Measurements from ENCODE around the gene STK38L. TPM values are rescaled to one million over a fixed set of nuclear protein-coding genes. Genes with fewer than 3 reads are reported as not detected.

Gene STK38L
- total RNA-seq, 4 donors from 2014 or later = 70.0 to 111 (median 79.2) TPM

- TF ChIP-seq POLR2AphosphoS5 (IDR thresholded peaks at IDR 0.05) (no peak), EP300 (IDR thresholded peaks at IDR 0.05) (no peak), POLR2A (IDR thresholded peaks at IDR 0.05) (no peak), CTCF (IDR thresholded peaks at IDR 0.05) (no peak)
- H3K36me3 ChIP-seq = peaks cover 5 to 64% of the 10 kb centered on the region in 2 donors
- H3K9me3 ChIP-seq = no peaks in the 10 kb centered on the region
- no peak overlapping the region for H3K4me3 ChIP-seq
- H3K4me1 ChIP-seq = peaks cover 0 to 6% (median 0%) of the 10 kb centered on the region in 3 donors
- H3K27me3 ChIP-seq = no peaks in the 10 kb centered on the region
- ATAC-seq = no peak
- H3K27ac ChIP-seq = no peak overlapping the region
These were observed 80.4 kb downstream of the STK38L start for GRCh38 chr12:27324530-27324929.

DNA sequence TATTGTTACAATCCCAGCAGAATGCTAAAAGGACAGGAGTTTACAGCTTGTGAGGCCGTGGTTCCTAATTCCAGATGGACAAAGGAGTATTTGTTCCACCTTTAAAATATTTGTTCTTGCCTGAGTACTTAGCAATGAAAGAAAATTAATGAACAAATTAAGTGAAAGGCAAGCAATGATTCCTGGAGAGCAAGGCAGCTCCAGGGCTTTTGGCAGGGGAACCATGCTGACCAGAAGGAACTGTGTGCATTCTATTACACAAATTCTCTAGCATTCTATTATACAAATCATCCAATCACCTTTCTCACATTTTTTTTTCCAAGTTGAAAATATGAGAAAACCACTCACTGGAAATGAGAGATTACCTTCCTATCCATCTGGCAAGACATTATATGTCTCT lies 86.8 kb downstream of the STK38L start:
- WGBS, 2 donors (ENCODE audit: low coverage in 1 of 2) = 11 to 36% methylated on average over 1 of the region's 1 CpG
- peak overlapping the region in 1 of 4 donors; percentile 43 for H3K27ac ChIP-seq

DNA sequence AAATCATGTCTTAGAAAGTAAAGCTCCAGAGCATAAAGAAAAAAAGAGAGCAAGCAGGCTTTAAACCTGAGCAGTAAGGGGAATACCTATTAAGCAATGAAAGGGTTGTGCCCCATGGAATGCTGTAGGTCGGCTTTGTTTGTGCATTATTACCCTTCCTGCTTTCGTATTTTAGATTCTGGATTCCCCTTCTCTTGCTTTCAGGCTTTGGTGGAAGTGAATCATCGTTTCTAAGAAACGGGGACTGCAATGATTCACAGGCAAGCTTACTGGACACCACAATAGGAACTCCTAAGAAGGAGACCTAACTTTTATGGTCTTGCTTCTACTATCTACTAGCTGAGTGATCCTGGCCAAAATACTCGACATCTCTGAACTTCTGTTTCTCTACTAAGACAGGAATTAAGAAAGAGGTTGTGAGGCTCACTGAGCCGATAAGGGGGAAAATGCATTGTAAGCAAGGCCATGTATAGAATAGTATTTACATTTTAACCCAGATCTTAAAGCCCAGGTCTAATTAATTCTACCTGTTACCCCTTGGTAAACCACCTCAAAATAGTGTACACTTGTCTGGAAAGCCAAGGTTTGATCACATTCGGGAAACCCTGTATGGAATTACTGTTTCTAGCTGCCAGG lies 87.3 kb downstream of the STK38L start:
- Histone ChIP-seq H3K27ac (peak overlapping the region in 2 of 4 donors; percentile 10 to 43), H3K4me3 (no peak overlapping the region), H3K4me1 (peaks cover 4 to 28% (median 4%) of the 10 kb centered on the region in 3 donors), H3K27me3 (no peaks in the 10 kb centered on the region), H3K36me3 (peaks cover 0 to 15% of the 10 kb centered on the region in 2 donors), H3K9me3 (no peaks in the 10 kb centered on the region)
- 16 to 33% methylated on average over 7 of the region's 7 CpGs for WGBS, 2 donors (ENCODE audit: low coverage in 1 of 2)
- no peak for TF ChIP-seq POLR2A (IDR thresholded peaks at IDR 0.05)
- no peak for TF ChIP-seq EP300 (IDR thresholded peaks at IDR 0.05)
- peak; percentile 76 for TF ChIP-seq POLR2AphosphoS5 (IDR thresholded peaks at IDR 0.05)
- no peak for TF ChIP-seq CTCF (IDR thresholded peaks at IDR 0.05)
- ATAC-seq = peak; percentile 59

More for the DNA sequence above, 86.8 kb downstream of the STK38L start:
- peaks cover 0 to 20% of the 10 kb centered on the region in 2 donors for H3K36me3 ChIP-seq
- TF ChIP-seq CTCF (IDR thresholded peaks at IDR 0.05) = no peak
- TF ChIP-seq POLR2A (IDR thresholded peaks at IDR 0.05) = no peak
- no peak for TF ChIP-seq EP300 (IDR thresholded peaks at IDR 0.05)
- no peak for TF ChIP-seq POLR2AphosphoS5 (IDR thresholded peaks at IDR 0.05)
- no peaks in the 10 kb centered on the region for H3K9me3 ChIP-seq
- no peaks in the 10 kb centered on the region for H3K27me3 ChIP-seq
- no peak overlapping the region for H3K4me3 ChIP-seq
- H3K4me1 ChIP-seq = peaks cover 4 to 28% (median 4%) of the 10 kb centered on the region in 3 donors
- no peak for ATAC-seq

GRCh38 chr12:27331927-27332324 lies 87.8 kb downstream of the STK38L start:
- Histone ChIP-seq H3K4me3 (no peak overlapping the region), H3K27ac (peak overlapping the region in 2 of 4 donors; percentile 10 to 27), H3K27me3 (no peaks in the 10 kb centered on the region), H3K36me3 (peaks cover 0 to 10% of the 10 kb centered on the region in 2 donors), H3K4me1 (peaks cover 4 to 28% (median 4%) of the 10 kb centered on the region in 3 donors), H3K9me3 (no peaks in the 10 kb centered on the region)
- ATAC-seq = no peak
- WGBS, 2 donors (ENCODE audit: low coverage in 1 of 2) = 6 to 21% methylated on average over 2 to 3 of the region's 3 CpGs
- TF ChIP-seq EP300 (IDR thresholded peaks at IDR 0.05) (no peak), POLR2AphosphoS5 (IDR thresholded peaks at IDR 0.05) (no peak), CTCF (IDR thresholded peaks at IDR 0.05) (no peak), POLR2A (IDR thresholded peaks at IDR 0.05) (no peak)

DNA sequence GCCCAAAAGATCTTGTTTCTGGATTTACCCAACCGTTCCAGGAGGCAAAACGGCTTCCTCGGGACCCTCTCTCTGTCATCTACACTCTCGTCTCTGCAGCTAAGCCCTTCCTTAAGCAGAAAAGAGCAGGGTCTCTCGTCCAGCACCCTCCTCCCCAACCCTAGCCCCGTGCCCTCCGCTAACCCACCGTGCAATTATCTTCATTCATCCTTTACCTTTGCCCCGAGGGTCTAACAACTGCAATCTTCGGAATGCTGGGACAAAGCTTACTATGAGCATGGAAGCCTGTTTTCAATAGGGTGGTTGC lies 88.3 kb downstream of the STK38L start:
- peak overlapping the region in 3 of 4 donors; percentile 15 to 75 (median 54) for H3K27ac ChIP-seq
- no peak for ATAC-seq
- peaks cover 4 to 28% (median 4%) of the 10 kb centered on the region in 3 donors for H3K4me1 ChIP-seq
- H3K9me3 ChIP-seq = no peaks in the 10 kb centered on the region
- no peaks in the 10 kb centered on the region for H3K27me3 ChIP-seq
- peaks cover 0 to 5% of the 10 kb centered on the region in 2 donors for H3K36me3 ChIP-seq
- H3K4me3 ChIP-seq = peak overlapping the region; percentile 46 to 89
- WGBS, 2 donors (ENCODE audit: low coverage in 1 of 2) = 13 to 16% methylated on average over 6 to 8 of the region's 10 CpGs
- TF ChIP-seq CTCF (IDR thresholded peaks at IDR 0.05) = no peak
- no peak for TF ChIP-seq POLR2A (IDR thresholded peaks at IDR 0.05)
- TF ChIP-seq POLR2AphosphoS5 (IDR thresholded peaks at IDR 0.05) = no peak
- TF ChIP-seq EP300 (IDR thresholded peaks at IDR 0.05) = no peak
